Sigmoid colon (tissue), 7 donors: ENCODE data around the gene TADA1. TPM values are rescaled to one million over a fixed set of nuclear protein-coding genes. Genes with fewer than 3 reads are reported as not detected.

Source experiments
- DNase-seq: peaks from one replicate; pipeline ENCODE4 v3.0.0-alpha.2; 2019
- H3K27ac ChIP-seq, 4 donors: fragments of 200-600 bp; sonication (generic); one replicate each; pipeline ENCODE4 v1.5.1; 2016 to 2019; ENCODE audit warnings: mild to moderate bottlenecking in 1 of 4
- H3K27me3 ChIP-seq, 3 donors: fragments of 200-600 bp; sonication (generic); one replicate each; pipeline ENCODE4 v1.5.1; 2019; ENCODE audit warnings: mild to moderate bottlenecking in 1 of 3
- H3K36me3 ChIP-seq, 4 donors: fragments of 200-600 bp; sonication (generic); one replicate each; pipeline ENCODE4 v1.5.1; 2016 to 2019
- H3K4me1 ChIP-seq, 4 donors: fragments of 200-600 bp; sonication (generic); one replicate each; pipeline ENCODE4 v1.5.1; 2017 to 2019
- H3K4me3 ChIP-seq, 4 donors: fragments of 200-600 bp; sonication (generic); one replicate each; pipeline ENCODE4 v1.5.1; 2017 to 2019; ENCODE audit warnings: mild to moderate bottlenecking in 2 of 4, moderate library complexity in 1 of 4
- H3K9me3 ChIP-seq, 4 donors: fragments of 200-600 bp in 3 of 4; sonication (generic) in 3 of 4; one replicate each; pipeline versions ENCODE4 v1.5.1 to v1.6.1; 2013 to 2019
- EP300 ChIP-seq, 4 donors: sonication (generic); formaldehyde crosslinking; IDR thresholded peaks; one replicate each; pipeline ENCODE4 v1.6.1; 2017; ENCODE audit warnings: antibody characterized with exemption in 4 of 4
- POLR2A ChIP-seq, 2 donors: fragments of 450-650 bp; IDR thresholded peaks; one replicate each; pipeline ENCODE4 v1.6.1; 2016; ENCODE audit warnings: antibody characterized with exemption in 2 of 2, mild to moderate bottlenecking in 2 of 2, moderate library complexity in 2 of 2
- POLR2AphosphoS5 ChIP-seq, 4 donors: sonication (generic); formaldehyde crosslinking; IDR thresholded peaks; one replicate each; pipeline ENCODE4 v1.6.1; 2017; ENCODE audit warnings: antibody characterized with exemption in 4 of 4
- WGBS, 2 donors: extraction: QIAGEN DNeasy Blood & Tissue Kit; methylation state at CpG; one replicate each; pipeline ENCODE4 v1.1.7; 2013; 5-methylcytosine and 5-hydroxymethylcytosine counted together
- intact Hi-C: fragments of 100-400 bp; cut with DNase I; formaldehyde crosslinking; loops from one replicate; pipeline ENCODE4 v1.15.1; 2023
- polyA plus RNA-seq, 3 donors: library from polyadenylated mRNA; stranded (reverse); fragments of 200-250 nt; gene quantifications; one replicate each; pipeline ENCODE4 v1.2.3, GENCODE V29; 2013
- total RNA-seq, 4 donors: library from RNA; depleted of rRNA; stranded (reverse); fragments of >200 nt; gene quantifications; one replicate each; pipeline ENCODE4 v1.1.0, GENCODE V29; 2016
- TF ChIP-seq, protein P1 (sequence below), 4 experiments: fragments of 450-650 bp in 3 of 4; fragments of 200-600 bp in 1 of 4; IDR thresholded peaks; one replicate each; pipeline ENCODE4 v1.5.1; 2016 to 2019; ENCODE audit warnings: antibody characterized with exemption in 4 of 4, mild to moderate bottlenecking in 3 of 4, moderate library complexity in 2 of 4
- donor health status: healthy with polysubstance abuse.
- donor health status: Bipolar disorder and iron deficiency.
- donor health status: healthy.

The TADA1 gene, protein sequence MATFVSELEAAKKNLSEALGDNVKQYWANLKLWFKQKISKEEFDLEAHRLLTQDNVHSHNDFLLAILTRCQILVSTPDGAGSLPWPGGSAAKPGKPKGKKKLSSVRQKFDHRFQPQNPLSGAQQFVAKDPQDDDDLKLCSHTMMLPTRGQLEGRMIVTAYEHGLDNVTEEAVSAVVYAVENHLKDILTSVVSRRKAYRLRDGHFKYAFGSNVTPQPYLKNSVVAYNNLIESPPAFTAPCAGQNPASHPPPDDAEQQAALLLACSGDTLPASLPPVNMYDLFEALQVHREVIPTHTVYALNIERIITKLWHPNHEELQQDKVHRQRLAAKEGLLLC
- total RNA-seq (10 to 100 TPM in 2 of 4 donors, 1 to 10 TPM in 2; 8.3 to 16.4 (median 11.2) TPM), polyA plus RNA-seq (1 to 10 TPM; 7.2 to 9.2 (median 8.2) TPM)

DNA sequence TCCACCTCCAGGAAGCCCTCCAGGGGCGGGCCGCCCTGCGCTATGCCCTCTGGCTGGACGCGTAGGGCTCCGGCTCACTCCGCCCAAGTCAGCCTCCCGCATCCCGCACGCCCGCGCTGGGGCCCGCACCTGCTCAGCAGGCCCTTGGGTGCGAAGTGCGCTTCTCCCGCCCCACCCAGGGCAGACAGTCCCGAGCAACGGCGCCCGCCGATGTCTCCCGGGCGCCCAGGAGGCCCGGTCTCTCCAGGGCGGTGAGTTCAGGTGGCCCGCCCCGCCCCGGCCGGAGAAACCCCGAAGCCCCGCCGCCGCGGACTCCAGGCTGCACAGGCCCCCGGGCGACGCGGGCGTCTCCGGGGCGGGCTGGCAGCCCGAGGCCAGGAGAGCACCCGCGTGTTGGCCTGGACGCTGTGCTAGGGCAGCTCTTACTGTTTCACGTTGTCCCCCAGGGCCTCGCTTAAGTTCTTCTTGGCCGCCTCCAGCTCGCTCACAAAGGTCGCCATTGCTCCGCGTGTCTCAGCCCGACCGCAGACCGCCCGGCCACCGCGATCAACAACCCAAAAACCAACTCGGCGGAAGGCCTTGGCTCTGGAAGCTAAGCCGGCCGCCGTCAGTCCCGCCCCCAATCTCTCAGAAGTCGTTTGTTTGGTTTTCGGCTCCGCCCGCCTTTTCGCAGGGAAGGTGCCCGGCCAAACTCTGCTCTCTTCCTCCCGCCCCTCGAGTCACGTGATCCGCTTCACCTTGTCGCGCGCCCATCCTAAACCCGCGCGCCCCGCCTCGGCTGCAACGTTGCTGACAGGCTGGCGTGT, at the start of gene TADA1:
Gene TADA1 (minus strand): TSS at position 531 of the 806 bp plus-strand sequence. CDS start 31 bp downstream, at position 500.
- WGBS, 2 donors = 0% methylated on average over 84 of the region's 84 CpGs
- TF ChIP-seq EP300 (IDR thresholded peaks at IDR 0.05) (no peak), POLR2A (IDR thresholded peaks at IDR 0.05) (peak in 1 of 2 donors; percentile 40), POLR2AphosphoS5 (IDR thresholded peaks at IDR 0.05) (peak; percentile 76 to 94 (median 80))
- TF ChIP-seq, protein P1, sequence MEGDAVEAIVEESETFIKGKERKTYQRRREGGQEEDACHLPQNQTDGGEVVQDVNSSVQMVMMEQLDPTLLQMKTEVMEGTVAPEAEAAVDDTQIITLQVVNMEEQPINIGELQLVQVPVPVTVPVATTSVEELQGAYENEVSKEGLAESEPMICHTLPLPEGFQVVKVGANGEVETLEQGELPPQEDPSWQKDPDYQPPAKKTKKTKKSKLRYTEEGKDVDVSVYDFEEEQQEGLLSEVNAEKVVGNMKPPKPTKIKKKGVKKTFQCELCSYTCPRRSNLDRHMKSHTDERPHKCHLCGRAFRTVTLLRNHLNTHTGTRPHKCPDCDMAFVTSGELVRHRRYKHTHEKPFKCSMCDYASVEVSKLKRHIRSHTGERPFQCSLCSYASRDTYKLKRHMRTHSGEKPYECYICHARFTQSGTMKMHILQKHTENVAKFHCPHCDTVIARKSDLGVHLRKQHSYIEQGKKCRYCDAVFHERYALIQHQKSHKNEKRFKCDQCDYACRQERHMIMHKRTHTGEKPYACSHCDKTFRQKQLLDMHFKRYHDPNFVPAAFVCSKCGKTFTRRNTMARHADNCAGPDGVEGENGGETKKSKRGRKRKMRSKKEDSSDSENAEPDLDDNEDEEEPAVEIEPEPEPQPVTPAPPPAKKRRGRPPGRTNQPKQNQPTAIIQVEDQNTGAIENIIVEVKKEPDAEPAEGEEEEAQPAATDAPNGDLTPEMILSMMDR (IDR thresholded peaks at IDR 0.05) = no peak
- peak within 1 kb of the TSS; percentile 77 to 91 (median 80) for H3K4me3 ChIP-seq
- H3K36me3 ChIP-seq = no peaks in the 10 kb centered on the region
- H3K27me3 ChIP-seq = no peaks in the 10 kb centered on the region
- H3K4me1 ChIP-seq = peaks cover 0 to 50% (median 36%) of the 10 kb centered on the region in 4 donors
- no peaks in the 10 kb centered on the region for H3K9me3 ChIP-seq
- peak within 1 kb of the TSS; percentile 88 to 97 (median 93) for H3K27ac ChIP-seq
- DNase-seq = peak; percentile 99
- intact Hi-C loops = loop anchor here (1.0 to 10.0 kb wide), 3 partner anchors 37 to 679 kb away; partner anchors contain the start of genes CREG1, POGK and POU2F1

DNA sequence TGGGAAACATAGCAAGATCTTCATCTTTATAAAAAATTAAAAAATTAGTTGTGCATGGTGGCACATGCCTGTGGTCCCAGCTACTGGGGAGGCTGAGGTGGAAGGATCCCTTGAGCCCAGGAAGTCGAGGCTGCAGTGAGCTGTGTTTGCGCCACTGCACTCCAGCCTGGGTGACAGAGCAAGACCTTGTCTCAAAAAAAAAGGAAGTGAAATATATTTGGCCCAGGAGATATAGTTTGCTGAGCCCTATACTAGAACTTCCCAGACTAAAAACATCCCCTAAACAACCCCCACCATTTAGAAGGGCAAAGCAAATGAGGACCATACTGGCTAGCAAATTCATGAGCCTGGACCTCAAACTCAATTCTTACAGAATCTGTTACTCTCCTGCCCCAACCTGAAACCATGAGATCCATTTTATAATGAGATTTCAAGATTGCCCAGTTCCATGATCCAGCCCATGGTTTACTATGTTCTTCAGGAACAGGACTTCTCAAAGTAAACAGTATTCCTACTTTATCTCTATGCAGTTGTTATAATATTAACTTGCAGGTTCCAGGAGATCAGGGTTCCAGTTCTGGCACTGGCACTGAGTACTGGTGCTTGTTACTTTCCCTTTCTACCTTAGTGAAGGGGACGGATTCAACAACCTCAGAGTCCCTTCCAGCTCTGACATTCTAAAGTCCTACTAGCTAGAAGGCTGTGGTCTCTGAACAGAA, 48.9 kb upstream of the TADA1 start:
- Histone ChIP-seq H3K4me1 (peaks cover 0 to 16% (median 10%) of the 10 kb centered on the region in 4 donors), H3K27ac (no peak overlapping the region), H3K27me3 (peaks cover 0 to 11% (median 0%) of the 10 kb centered on the region in 3 donors), H3K4me3 (no peak overlapping the region), H3K9me3 (no peaks in the 10 kb centered on the region), H3K36me3 (no peaks in the 10 kb centered on the region)
- no peak for TF ChIP-seq POLR2A (IDR thresholded peaks at IDR 0.05)
- TF ChIP-seq EP300 (IDR thresholded peaks at IDR 0.05) = no peak
- TF ChIP-seq, protein P1 (IDR thresholded peaks at IDR 0.05) = no peak
- no peak for TF ChIP-seq POLR2AphosphoS5 (IDR thresholded peaks at IDR 0.05)
- DNase-seq = no peak
- 67 to 71% methylated on average over 3 of the region's 3 CpGs for WGBS, 2 donors
- intact Hi-C loops = loop anchor here (5.0 kb wide), 1 partner anchor 47 kb away; no protein-coding TSS in a partner anchor

DNA sequence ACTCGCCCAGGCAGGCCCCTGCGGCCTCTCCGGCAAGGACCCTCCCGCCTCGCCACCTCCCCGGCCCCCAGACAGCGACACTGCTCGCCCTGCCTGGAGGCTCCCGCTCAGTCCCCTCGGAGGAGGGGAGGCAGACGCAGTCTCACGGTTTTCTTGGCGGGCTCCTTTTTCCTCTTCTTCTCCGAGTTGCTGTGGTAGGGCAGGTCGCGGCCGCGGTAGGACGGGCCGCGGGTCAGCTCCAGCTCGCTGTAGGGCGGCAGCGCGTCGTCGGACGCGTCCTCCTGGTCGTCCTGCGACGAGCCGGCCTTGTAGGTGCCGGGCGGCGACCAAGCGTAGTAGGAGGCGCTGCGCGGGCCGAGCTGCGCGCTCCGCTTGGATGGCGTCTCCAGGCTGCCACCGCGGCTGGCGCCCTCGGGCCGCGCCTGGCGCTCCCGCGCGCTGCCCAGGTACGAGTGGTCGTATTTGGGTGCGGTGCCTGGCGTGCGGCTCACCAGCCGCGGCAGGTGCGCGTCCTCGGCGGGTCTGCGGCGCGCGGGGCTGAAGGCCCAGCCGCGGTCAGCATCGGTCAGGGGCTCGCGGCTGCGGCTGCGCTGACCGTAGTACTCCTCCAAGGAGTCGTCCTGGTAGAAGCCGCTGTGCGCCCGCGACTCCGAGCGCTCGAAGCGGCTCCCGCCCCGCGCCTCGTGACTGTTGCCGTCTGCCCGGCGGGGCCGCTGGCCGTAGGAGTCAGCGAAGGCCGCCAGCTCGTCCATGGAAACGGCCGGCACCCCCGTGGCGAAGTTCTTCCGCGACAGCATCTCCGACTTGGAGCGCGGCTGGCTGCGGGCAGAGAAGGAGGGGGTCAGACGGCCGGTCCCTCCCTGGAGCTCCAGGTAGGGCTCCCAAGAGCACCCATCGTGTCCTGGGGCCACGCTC, 44.8 kb upstream of the TADA1 start:
- Histone ChIP-seq H3K36me3 (no peaks in the 10 kb centered on the region), H3K27me3 (peaks cover 0 to 11% (median 0%) of the 10 kb centered on the region in 3 donors), H3K9me3 (no peaks in the 10 kb centered on the region), H3K4me3 (peak overlapping the region; percentile 22 to 68 (median 59)), H3K4me1 (peaks cover 0 to 17% (median 10%) of the 10 kb centered on the region in 4 donors), H3K27ac (peak overlapping the region; percentile 58 to 76 (median 65))
- intact Hi-C loops = loop anchor here (5.0 kb wide), 1 partner anchor 51 kb away; no protein-coding TSS in a partner anchor
- 6 to 7% methylated on average over 113 of the region's 113 CpGs for WGBS, 2 donors
- DNase-seq = peak; percentile 63
- no peak for TF ChIP-seq EP300 (IDR thresholded peaks at IDR 0.05)
- TF ChIP-seq POLR2AphosphoS5 (IDR thresholded peaks at IDR 0.05) = no peak
- TF ChIP-seq POLR2A (IDR thresholded peaks at IDR 0.05) = no peak
- TF ChIP-seq, protein P1 (IDR thresholded peaks at IDR 0.05) = no peak
